Inflammatory macrophage treated with lipopolysaccharide for 4 hours (primary cell): Measurements from ENCODE around the gene C6orf62.
"Not testable (repeated sequence)": the region's sequence is repeated elsewhere in the genome, so short reads cannot be mapped to it uniquely, and the experiment has no call there.

Experiments used
- DNase-seq: peaks from one replicate; pipeline ENCODE4 v3.0.0-alpha.2; 2020

The C6orf62 gene

DNA sequence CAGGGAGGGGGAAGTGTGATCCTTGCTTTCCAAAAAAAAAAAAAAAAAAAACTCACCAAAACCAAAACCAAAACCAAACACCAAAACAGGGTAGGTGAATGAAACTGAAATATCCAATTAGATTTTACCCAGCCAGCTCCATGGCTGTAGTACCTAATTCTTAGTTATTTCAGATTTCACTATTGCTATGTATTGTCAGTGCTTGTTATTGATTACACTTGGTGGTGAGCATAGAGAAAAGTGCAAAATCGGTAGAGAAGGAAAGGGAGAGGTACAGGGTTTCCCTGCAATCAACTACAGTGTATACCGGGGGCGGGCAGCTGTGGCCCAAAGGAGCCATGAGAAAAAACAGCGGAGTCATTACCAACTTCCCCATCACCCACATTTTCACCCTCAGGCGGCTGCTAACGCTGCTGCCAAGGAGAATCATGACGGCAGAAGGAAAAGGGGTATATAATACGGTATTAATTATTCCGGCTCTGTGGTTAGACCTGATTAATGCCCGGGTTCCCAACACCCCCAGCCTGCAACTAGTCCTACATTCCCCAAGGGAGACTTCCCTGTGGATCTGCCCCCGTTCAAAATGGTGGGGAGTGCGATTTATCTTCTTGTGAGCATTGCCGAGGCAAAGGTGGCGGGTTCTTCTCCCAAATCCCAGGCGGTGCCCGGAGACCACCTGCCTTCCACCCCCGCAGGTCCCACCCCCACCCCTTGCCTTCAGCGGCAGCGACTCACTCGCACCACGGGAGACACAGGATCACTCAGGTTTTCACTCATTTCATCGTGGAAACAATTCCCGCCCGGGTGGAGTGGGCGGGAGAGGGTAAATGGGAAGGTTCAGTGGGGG, at the start of gene C6orf62:
Gene C6orf62 (minus strand): TSS at position 30 of the 847 bp plus-strand sequence. CDS start 486 bp downstream, outside the sequence.
- DNase-seq = peak; percentile 86

DNA sequence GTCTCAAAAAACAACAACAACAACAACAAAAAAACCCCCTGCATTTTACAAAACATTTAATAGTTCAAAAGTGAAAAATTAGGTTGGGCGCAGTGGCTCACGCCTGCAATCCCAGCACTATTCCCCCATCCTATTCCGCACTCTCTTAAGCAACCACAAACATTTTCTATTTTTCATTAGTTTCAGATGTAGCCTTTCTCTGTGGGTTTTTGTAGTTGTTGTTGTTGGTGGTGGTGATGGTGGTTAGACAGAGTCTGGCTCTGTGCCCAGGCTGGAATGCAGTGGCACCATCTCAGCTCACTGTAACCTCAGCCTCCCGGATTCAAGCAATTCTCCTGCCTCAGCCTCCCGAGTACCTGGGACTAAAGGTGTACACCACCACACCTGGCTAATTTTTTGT, 49.4 kb upstream of the C6orf62 start:
- no peak for DNase-seq

DNA sequence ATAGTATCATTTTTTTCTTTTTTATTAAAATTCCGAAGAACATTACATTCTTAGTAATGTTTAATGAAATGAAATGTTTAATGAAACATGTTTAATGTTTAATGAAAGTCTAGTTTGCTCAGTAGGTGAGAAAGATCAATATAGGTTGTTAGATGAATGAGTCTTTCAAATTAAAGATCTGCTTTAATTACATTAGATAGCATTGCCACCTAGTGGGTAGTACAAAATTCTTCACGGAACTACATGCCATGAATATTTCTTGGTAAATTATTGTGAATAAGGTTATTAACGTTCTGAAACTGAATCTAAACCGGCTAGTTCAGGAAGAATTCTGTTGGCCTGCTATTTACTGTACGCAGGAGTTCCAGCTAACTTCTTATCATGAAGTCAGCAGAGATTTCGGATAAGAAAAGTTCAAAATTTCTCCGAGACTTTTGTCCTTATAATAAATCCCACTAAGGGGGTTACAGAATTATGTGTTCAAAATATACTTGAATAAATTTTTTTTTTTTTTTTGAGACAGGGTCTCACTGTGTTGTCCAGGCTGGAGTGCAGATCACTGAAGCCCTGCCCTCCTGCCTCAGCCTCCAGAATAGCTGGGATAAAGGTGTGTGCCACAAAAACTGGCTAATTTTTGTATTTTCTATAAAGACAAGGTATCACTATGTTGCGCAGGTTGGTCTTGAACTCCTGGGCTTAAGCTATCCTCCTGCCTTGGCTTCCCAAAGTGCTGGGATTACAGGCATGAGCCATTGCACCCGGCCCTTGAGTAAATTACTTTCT, 47.9 kb upstream of the C6orf62 start:
- DNase-seq = peak; percentile 81

DNA sequence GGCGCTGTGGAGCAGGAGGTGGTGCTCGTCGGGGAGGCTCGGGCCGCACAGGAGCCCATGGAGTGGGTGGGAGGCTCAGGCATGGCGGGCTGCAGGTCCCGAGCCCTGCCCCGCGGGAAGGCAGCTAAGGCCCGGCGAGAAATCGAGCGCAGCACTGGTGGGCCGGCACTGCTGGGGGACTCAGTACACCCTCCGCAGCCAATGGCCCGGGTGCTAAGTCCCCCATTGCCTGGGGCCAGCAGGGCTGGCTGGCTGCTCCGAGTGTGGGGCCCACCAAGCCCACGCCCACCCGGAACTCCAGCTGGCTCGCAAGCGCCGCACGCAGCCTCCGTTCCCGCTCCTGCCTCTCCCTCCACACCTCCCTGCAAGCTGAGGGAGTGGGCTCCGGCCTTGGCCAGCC, 47.0 kb upstream of the C6orf62 start:
- not testable (repeated sequence) for DNase-seq

DNA sequence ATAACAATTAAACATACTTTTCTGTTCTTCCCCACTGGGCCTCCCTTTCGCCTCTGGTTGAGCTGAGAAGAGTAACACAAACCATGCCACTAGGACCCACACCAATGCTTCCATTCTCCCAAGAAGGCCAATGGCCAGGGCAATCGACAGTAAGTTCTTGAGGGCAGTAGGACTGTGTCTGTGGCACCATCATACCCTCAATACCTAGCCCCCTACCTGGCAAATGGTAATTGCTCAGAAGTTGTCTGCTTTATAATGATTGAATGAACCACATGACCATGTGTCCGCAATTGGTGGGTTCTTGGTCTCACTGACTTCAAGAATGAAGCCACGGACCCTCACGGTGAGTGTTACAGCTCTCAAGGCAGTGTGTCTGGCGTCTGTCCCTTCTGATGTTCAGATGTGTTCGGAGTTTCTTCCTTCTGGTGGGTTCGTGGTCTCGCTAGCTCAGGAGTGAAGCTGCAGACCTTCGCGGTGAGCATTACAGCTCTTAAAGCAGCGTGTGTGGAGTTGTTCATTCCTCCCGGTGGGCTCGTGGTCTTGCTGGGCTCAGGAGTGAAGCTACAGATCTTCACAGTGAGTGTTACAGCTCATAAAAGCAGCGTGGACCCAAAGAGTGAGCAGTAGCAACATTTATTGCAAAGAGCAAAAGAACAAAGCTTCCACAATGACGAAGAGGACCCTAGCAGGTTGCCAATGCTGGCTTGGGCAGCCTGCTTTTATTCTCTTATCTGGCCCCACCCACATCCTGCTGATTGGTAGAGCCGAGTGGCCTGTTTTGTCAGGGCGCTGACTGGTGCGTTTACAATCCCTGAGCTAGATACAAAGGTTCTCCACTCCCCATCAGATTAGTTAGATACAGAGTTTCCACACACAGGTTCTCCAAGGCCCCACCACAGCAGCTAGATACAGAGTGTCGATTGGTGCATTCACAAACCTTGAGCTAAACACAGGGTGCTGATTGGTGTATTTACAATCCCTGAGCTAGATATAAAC, 46.2 kb upstream of the C6orf62 start:
- not testable (repeated sequence) for DNase-seq

DNA sequence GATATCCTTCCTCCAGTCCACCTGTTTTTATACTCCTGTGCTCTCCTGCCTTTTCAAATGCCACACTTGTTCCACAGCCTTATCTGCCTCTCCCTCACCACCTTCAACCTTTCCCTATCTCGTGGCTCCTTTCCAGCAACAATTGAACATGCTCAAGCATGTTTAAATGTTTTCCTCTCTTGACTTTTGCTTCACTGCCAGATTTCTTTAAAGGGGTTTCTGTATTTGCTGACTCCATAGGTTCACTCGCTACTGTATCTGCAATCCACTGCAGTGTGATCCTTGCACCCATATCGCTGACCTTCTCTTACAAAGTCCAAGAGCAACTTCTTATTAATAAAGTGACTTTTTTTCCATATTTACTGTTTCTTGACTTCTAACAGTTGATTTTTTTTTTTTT, 44.6 kb upstream of the C6orf62 start:
- no peak for DNase-seq

DNA sequence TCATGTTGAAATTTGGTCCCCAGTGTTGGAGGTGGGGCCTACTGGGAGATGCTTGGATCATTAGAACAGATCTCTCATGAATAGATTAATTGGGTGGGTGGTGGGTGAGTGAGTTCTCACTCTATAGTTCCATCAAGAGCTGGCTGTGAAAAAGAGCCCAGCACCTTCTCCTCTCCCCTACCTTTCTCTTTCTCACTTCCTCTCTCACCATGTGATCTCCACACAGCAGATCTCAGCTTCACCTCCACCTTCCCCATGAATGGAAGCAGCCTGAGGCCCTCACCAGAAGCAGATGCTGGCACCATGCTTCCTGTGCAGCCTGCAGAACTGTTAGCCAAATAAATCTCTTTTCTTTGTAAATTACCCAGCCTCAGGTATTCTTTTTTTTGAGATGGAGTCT, 42.9 kb upstream of the C6orf62 start:
- DNase-seq = no peak

DNA sequence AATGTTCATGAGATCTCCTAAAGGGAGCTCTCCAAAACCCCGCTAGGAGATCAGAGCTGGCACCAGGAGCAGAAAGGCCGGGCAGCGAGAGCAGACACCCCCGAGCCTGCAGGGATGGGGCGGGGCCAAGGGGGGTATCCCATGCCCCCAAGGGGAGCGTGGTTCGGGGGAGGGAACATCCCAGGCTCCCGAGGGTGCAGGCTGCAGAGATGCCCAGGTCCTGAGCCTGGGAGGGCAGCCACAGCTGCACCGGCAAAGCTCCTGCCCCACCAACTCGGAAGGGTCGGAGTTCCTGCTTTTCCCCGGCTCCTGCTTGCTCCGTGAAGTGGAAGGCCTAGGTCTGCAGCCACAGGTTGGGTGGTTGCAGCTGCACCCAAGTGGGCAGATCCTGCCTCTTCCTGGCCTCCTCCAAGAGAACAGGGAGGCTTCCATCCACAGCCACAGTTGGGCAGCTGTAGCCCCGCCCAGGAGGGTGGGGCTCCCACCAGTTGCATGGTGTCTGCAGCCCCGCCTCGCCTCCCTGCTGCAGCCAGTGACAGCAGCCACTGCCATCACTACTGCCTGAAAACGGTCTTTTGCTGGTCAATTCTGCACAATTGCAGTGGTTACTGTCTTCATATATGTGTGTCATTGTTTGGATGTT, 42.4 kb upstream of the C6orf62 start:
- no peak for DNase-seq

DNA sequence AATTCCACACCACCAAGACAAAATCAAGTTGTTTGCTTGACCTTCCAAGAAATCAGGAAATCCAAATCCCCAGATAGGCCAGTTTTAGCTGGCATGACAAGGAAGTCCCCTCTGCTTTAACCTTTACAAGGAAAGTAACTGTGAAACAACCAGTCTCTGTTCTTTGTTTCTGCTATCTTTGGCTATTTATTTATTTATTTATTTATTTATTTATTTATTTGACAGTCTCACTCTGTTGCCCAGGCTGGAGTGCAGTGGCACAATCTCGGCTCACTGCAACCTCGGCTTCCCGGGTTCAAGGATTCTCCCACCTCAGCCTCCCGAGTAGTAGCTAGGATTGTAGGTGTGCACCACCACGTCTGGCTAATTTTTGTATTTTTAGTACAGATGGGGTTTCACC, 41.3 kb upstream of the C6orf62 start:
- no peak for DNase-seq

DNA sequence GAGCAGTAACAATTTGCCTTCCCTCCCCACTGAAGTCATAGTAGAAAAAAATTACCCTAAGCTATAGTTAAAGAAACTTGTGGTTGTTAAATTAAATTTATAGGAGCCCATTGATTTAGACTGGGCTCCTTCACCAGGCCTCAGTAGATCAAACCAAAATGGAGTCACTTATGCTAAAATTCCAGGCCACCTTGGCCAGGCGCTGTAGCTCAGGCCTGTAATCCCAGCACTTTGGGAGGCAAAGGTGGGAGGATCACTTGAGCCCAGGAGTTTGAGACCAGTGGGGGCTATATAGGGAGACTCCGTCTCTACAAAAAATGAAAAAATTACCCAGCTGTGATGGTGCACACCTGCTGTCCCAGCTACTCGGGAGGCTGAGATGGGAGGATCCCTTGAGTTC, 40.8 kb upstream of the C6orf62 start:
- DNase-seq = no peak

DNA sequence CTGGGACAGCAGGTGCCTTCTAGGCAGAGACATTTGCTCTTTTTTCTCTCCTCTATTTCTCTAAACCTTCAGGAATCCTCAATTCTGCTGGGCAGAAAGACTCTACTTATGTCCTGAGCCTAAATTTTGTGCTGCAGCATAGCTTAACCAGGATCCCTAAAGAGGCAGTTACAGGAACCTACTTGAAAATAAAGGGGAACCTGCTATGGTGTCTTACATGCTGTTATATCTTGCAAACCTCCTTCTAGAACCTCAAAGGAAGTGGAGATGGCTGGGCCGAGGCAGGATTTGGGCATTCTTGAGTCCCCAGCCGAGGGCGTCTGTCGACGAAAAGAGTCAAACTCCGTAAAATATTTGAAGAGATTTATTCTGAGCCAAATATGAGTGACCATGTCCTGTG, 38.7 kb upstream of the C6orf62 start:
- DNase-seq = peak; percentile 39

DNA sequence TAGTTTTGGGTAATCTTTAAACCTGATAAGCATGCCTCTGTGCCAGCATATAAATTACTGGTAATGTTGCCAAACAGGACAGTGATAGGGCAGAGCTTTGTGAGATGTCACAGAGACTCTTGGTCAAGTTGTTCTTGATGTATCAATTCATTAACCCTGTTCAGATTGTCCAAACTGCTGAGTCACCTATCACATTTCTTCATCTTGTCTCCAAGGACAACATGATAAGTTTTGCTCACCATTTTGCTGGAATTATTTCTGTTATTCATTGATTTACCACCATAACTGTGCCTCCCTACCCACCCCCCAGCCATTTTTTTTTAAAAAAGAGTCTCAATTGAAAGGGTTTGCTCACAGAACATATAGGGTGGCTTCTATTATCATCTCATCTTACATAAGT, 36.3 kb upstream of the C6orf62 start:
- DNase-seq = no peak

DNA sequence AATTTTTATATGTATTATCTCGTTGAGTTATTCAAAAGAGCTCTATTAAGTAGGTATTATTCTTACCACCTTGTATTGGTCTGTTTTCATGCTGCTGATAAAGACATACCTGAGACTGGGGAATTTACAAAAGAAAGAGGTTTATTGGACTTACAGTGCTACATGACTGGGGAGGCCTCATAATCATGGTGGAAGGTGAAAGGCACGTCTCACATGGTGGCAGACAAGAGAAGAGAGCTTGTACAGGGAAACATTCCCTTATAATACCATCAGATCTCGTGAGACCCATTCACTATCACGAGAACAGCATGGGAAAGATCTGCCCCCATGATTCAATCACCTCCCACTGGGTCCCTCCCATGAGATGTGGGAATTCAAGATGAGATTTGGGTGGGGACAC, 35.4 kb upstream of the C6orf62 start:
- DNase-seq = not testable (repeated sequence)

DNA sequence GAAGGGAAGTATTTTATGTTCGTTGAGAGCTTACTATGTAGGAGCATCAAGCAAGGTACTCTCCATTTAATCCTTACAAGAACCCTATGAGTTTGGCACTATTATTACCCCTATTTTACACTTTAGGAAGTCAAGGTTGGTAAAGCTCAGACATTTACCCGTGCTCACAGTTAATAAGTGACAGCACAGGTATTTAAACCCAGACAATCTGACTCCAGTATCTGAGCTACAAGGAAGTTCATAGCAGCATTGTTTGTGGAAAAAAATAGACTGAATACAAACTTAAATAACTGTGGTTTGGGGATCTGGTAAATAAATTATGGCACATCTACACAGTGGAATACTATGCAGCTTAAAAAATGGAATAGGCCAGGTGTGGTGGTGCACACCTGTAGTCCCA, 34.6 kb upstream of the C6orf62 start:
- no peak for DNase-seq

DNA sequence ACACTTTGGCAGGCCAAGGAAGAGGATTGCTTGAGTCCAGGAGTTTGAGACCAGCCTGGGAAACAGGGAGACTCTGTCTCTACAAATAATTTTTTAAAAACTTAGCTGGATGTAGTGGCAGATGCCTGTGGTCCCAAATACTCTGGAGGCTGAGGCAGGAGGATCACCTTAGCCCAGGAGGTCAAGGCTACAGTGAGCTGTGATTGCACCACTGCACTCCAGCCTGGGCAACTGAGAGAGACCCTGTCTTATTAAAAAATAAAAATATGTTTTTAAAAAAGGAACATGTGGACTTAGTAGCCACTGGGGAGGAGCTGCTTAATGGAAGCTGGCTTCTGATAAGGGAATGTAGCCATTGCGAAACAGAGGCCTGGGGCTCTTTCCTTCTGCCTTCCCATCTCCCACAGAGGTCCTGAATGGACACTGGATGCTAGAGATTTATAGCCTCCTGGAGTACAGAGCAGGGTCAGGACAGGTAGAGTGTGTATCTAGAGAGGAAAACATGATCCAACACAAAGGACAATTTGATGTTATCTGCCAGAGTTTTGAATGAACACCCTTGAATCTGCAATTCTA, 34.1 kb upstream of the C6orf62 start:
- no peak for DNase-seq

DNA sequence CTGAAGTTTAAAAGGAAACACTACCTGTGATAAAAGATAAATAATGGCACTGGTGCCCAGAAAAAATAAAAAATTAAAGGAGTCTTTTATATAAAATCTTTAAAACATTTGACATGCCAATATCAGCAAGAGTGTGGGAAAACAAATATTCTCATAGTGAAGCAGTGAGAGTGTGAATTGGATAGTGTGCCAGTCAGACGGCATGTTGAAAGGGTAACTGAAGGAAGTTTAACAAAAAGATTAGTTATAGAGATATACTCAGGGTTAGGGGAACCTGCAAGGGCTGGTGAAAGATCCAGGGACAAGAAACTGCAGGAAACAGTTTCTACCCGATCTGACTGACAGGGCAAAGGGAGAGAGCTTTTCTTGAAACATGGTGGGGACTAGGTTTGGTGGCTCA, 33.5 kb upstream of the C6orf62 start:
- DNase-seq = no peak

DNA sequence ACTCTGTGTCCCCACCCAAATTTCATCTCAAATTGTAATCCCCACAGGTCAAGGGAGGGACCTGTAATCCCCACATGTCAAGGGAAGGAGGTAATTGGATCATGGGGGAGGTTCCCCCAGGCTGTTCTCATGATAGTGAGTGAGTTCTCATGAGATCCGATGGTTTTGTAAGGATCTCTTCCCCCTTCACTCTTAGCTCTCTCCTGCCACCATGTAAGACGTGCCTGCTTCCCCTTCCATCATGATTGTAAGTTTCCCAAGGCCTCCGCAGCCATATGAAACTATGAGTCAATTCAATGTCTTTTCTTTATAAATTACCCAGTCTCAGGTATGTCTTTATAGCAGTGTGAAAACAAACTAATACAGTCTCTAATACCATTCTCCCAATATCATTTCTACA, 31.9 kb upstream of the C6orf62 start:
- peak; percentile 28 for DNase-seq

DNA sequence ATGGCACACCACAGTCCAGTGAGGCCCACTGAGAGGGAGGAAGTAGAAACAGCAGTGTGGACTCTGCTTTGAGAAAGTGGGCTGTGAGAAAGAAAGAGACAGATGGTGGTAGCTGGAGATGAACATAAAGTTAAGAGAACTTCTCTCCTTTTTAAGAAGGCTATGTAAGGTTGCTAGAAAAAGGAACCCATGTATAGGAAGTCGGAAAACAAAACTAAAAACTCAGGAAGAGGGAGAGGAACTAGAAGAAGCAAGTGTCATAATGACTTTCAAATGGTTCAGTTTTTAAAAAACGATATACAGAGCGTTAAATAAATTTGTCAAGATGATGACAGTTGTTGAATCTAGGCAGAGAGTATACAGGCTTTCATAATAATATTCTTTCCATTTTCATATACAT, 30.3 kb upstream of the C6orf62 start:
- DNase-seq = peak; percentile 81

DNA sequence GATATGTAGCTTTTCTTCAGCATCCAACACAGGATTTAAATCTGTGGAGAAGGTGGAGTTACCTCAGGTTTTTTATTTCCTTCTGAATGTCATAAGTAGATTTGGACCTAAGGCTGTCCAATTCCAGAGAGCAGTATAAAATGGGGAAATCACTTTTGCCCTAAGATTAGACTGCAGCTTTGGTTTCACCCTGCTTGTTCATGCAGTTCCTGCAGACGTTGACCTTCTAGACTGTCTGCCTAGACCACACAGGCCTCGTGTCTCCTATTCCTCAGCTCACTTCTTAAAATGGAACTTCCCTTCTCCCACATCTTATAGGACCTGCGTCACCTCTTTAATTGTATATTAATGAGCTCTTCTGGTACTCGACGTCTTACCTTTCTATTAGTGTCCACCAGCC, 26.0 kb upstream of the C6orf62 start:
- DNase-seq = peak; percentile 94

DNA sequence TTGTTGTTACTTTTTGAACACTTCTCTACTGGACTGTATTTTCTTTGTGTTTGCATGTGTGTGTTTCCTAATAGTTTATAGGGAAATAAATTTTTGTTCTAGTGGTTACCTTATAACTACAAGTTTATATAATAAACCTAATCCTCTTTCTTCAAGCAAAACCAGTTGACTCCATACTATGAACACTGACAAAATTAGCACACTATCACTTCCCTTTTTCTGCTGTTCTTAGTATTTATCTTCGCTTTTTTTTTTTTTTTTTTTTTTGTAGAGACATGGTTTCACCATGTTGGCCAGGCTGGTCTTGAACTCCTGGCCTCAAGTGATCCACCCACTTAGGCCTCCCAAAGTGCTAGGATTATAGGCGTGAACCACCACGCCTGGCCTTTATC, 25.0 kb upstream of the C6orf62 start:
- peak; percentile 81 for DNase-seq

DNA sequence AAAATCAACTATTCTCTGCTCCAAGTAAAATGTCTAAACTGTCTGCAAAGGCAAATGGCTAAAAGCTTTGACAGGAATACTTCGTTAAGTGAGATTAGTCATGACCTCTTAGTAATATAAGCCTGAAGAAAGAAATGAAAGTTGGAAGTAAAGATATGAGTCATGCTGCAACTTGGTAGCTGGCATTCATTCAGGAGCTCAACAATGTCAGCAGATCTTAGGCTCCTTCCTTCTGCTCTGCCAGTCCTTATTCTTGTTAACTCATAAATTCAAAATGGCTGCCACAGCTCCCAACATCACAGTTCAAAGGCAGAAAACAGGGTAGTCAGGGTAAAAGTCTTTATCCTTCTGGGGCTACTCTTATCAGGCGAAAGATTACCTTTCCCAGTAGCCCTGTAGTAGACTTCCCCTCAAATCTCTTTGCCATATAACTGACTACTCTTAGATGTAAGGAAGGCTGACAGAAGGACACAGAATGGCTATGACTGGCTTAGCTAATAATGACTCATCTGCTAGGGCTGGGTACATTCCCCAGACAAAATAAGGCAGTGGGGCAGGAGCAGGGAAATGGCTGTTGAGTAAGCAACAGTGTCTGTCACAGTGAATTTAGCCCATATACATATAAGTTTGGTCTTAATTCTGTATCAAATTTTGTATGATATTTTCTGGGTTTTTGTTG, 24.4 kb upstream of the C6orf62 start:
- DNase-seq = peak; percentile 96
